ENCODE data around the gene GCGR. TPM values are rescaled to one million over a fixed set of nuclear protein-coding genes. Genes with fewer than 3 reads are reported as not detected.

GCGR gene
- 0.13 TPM in 1 of 2 replicates, not detected in the other for total RNA-seq (2016; rRNA removed; fragmentation: Illumina TruSeq; extraction: Trizol)
- not detected in 2 replicates for total RNA-seq (2016; cell fraction: cytosol; rRNA removed; fragmentation: Illumina TruSeq; extraction: Trizol; ENCODE audit: low read depth)
- total RNA-seq (2016; cell fraction: insoluble cytoplasmic fraction; rRNA removed; fragmentation: Illumina TruSeq; extraction: Trizol) = 0.15 TPM in 1 of 2 replicates, not detected in the other
- not detected in 2 replicates for total RNA-seq (2016; cell fraction: membrane; rRNA removed; fragmentation: Illumina TruSeq; extraction: Trizol)
- 0.31 TPM in 1 of 2 replicates, not detected in the other for total RNA-seq (2016; cell fraction: nucleus; rRNA removed; fragmentation: Illumina TruSeq; extraction: Trizol)
- polyA plus RNA-seq (2011; rRNA removed) = 0.04 and 0.27 TPM in 2 replicates
- 0.10 and 0.12 TPM in 2 replicates for polyA plus RNA-seq (2011; cell fraction: cytosol; rRNA removed)
- polyA plus RNA-seq (2011; cell fraction: nucleus; rRNA removed) = 4.7 and 5.5 TPM in 2 replicates
- 0.07 and 0.27 TPM in 2 replicates for polyA plus RNA-seq (2012)
- polyA plus RNA-seq (2016; cell fraction: cytosol; fragmentation: Illumina TruSeq; extraction: Trizol; ENCODE audit: low read depth) = not detected in 2 replicates
- not detected in 2 replicates for polyA plus RNA-seq (2016; cell fraction: insoluble cytoplasmic fraction; fragmentation: Illumina TruSeq; extraction: Trizol; ENCODE audit: low read depth)
- not detected in 2 replicates for polyA plus RNA-seq (2016; cell fraction: membrane; fragmentation: Illumina TruSeq; extraction: Trizol; ENCODE audit: low read depth)
- 0.31 and 0.60 TPM in 2 replicates for polyA plus RNA-seq (2016; cell fraction: nucleus; fragmentation: Illumina TruSeq; extraction: Trizol; ENCODE audit: insufficient read depth, low read depth)
- polyA minus RNA-seq (2011; rRNA and poly(A)+ RNA removed; ENCODE audit: low replicate concordance) = 0.14 and 0.26 TPM in 2 replicates
- not detected in 2 replicates for polyA minus RNA-seq (2011; cell fraction: cytosol; rRNA and poly(A)+ RNA removed)
- polyA minus RNA-seq (2011; cell fraction: nucleus; rRNA and poly(A)+ RNA removed) = 0.52 and 0.87 TPM in 2 replicates
- not detected for Bru-seq, nascent RNA
- BruChase-seq, experiment 1, labeled RNA remaining after a 6-hour chase = percentile 9 among the genes with signal in this experiment
- BruChase-seq, experiment 2, labeled RNA remaining after a 2-hour chase = percentile 8 among the genes with signal in this experiment
- long read RNA-seq, experiment 1 = 0 reads
- long read RNA-seq, experiment 2 = 0 reads

DNA sequence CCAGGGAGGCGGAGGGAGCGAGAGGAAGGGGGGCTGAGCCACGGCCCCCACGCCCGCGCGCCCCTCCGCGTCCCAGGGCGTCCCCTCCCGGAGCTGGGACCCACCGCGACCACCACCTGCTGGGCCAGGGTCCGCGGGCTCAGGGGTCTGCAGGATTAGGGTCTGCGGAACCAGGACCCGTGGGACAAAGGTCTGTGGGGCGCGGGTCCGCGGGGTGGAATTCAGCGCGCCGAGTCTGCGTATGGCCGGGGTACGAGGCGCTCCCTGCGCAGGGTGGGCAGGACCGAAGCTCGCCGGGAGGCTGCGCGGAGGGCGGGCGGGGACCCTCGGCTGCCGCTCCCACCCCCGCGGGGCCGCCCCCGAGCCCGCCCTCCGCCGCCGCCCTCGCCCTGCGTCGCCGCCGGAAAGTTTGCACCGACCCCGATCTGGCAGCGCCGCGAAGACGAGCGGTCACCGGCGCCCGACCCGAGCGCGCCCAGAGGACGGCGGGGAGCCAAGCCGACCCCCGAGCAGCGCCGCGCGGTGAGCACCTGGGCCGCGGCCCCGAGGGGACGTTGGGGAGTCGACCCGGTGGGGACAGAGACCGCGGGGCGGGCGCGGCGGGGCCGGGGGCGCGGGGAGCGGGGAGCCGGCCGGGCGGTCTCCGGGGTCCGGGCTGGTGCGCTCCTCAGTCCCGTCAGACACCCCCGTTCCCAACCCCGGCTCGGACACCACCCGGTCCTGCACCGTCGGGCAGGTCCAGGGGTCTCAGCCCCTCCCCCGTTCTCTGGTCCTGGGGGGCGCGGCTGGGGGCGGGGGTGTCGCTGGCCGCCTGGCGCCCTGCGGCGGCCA lies at the start of gene GCGR:
GCGR (plus strand) TSS at position 423 of the 831 bp plus-strand sequence. CDS start 4,869 bp downstream, outside the sequence.
- H3K9ac ChIP-seq (ENCODE audit: insufficient read depth, low read depth, low read length) = no peak within 1 kb of the TSS

More for the DNA sequence above, at the start of gene GCGR:
- Histone ChIP-seq H3K4me1 (ENCODE audit: insufficient read depth, low read length) (peaks cover 38% of the 10 kb centered on the region), H3K4me2 (ENCODE audit: low read depth, low read length) (peak within 1 kb of the TSS; percentile 73), H3K79me2 (ENCODE audit: insufficient read depth, low read length) (no peaks in the 10 kb centered on the region), H3K27ac (ENCODE audit: extremely low read length, insufficient read depth, low read length) (no peak within 1 kb of the TSS), H3K4me3 (replicated peaks in 1 of 3; ENCODE audit: insufficient read depth in 1 of 3, low read depth in 2 of 3, low read length in 3 of 3) (peak within 1 kb of the TSS; percentile 16 to 71 (median 43); a peak in 5 of 6 replicates), H3K36me3 (replicated peaks in 1 of 2; ENCODE audit: control insufficient read depth in 1 of 2, insufficient read depth in 2 of 2, low read length in 2 of 2) (no peaks in the 10 kb centered on the region), H3K27me3 (ENCODE audit: control insufficient read depth in 1 of 2, insufficient read depth in 2 of 2, low read length in 2 of 2) (peaks cover 22 to 85% of the 10 kb centered on the region in 2 experiments), H2AFZ (ENCODE audit: low read length) (no peak within 1 kb of the TSS), H4K20me1 (ENCODE audit: insufficient read depth, low read length) (no peaks in the 10 kb centered on the region), H3K9me3 (ENCODE audit: low read length) (no peaks in the 10 kb centered on the region)
- no peak for DNase-seq (ENCODE audit: low spot score)
- intact Hi-C loops (cut with micrococcal nuclease; ENCODE audit: unreplicated experiment) (no loop called here), in situ Hi-C loops (cut with HindIII; ENCODE audit: extremely low pct_ligation_motif_present, low pct_unique_long_range_greater_than_20kb) (no loop called here)
- no TSS peak for BruUV-seq (replicated peaks)
- CTCF ChIA-PET (ENCODE audit: low intra/inter-chr PET ratio, low total read pairs) = no interaction called here
- WGBS (ENCODE audit: low lambda C conversion rate) = 18% methylated on average over 36 of the region's 110 CpGs
- no peak for ATAC-seq
- POLR2A ChIA-PET = no interaction called here
- no peak for FAIRE-seq
- TF ChIP-seq CAMTA2 (CRISPR knock-in tag; IDR thresholded peaks at IDR 0.05; ENCODE audit: borderline replicate concordance) (no peak), ZNF777 (CRISPR knock-in tag; IDR thresholded peaks at IDR 0.05) (peak; percentile 3; the same call in 1 of the 2 replicates), EZH2 (conservative IDR thresholded peaks at IDR 0.05; ENCODE audit: low read depth, low read length) (0 out of 2 replicates have a peak, but pooled peaks have one; percentile 16)

All from HepG2 (cell line).